ENCODE data around the gene TMEM132D.
"Not testable (repeated sequence)": the region's sequence is repeated elsewhere in the genome, so short reads cannot be mapped to it uniquely, and the experiment has no call there.

TMEM132D gene

GRCh38 chr12:129900306-129900705, 3.5 kb downstream of the TMEM132D start:
- ATAC-seq (ENCODE audit: low read depth): no peak
- H3K4me3 Mint-ChIP-seq: no peak overlapping the region
- no peaks in the 10 kb centered on the region for H3K4me1 Mint-ChIP-seq
- no peak overlapping the region for H3K27ac Mint-ChIP-seq
- DNase-seq (ENCODE audit: low spot score in 2 of 2): no peak
- no peaks in the 10 kb centered on the region for H3K36me3 Mint-ChIP-seq
- peaks cover 7% of the 10 kb centered on the region for H3K27me3 Mint-ChIP-seq
- peaks cover 1% of the 10 kb centered on the region for H3K9me3 Mint-ChIP-seq

- not testable (repeated sequence) for H3K36me3 Mint-ChIP-seq; H3K4me3 Mint-ChIP-seq; H3K27me3 Mint-ChIP-seq; H3K27ac Mint-ChIP-seq; H3K9me3 Mint-ChIP-seq; H3K4me1 Mint-ChIP-seq; ATAC-seq (ENCODE audit: low read depth); DNase-seq (ENCODE audit: low spot score in 2 of 2)
Observed at GRCh38 chr12:129899045-129899444, 4.8 kb downstream of the TMEM132D start.

GRCh38 chr12:129893691-129894090, 10.1 kb downstream of the TMEM132D start:
- H3K4me3 Mint-ChIP-seq: no peak overlapping the region
- H3K9me3 Mint-ChIP-seq: peaks cover 5% of the 10 kb centered on the region
- no peak overlapping the region for H3K27ac Mint-ChIP-seq

GRCh38 chr12:129887101-129887500, 16.7 kb downstream of the TMEM132D start:
- Mint-ChIP-seq H3K9me3 (no peaks in the 10 kb centered on the region), H3K27me3 (no peaks in the 10 kb centered on the region), H3K4me1 (no peaks in the 10 kb centered on the region), H3K36me3 (no peaks in the 10 kb centered on the region), H3K27ac (no peak overlapping the region), H3K4me3 (no peak overlapping the region)
- DNase-seq (ENCODE audit: low spot score in 2 of 2) (no peak), ATAC-seq (ENCODE audit: low read depth) (no peak)

More at GRCh38 chr12:129893691-129894090, 10.1 kb downstream of the TMEM132D start:
- Mint-ChIP-seq H3K4me1 (no peaks in the 10 kb centered on the region), H3K27me3 (no peaks in the 10 kb centered on the region), H3K36me3 (no peaks in the 10 kb centered on the region)
- no peak for DNase-seq (ENCODE audit: low spot score in 2 of 2)
- no peak for ATAC-seq (ENCODE audit: low read depth)

GRCh38 chr12:129886541-129886940, 17.3 kb downstream of the TMEM132D start:
- H3K36me3 Mint-ChIP-seq: no peaks in the 10 kb centered on the region
- no peak for DNase-seq (ENCODE audit: low spot score in 2 of 2)
- no peaks in the 10 kb centered on the region for H3K9me3 Mint-ChIP-seq
- no peak overlapping the region for H3K4me3 Mint-ChIP-seq
- no peaks in the 10 kb centered on the region for H3K4me1 Mint-ChIP-seq
- H3K27me3 Mint-ChIP-seq: no peaks in the 10 kb centered on the region
- ATAC-seq (ENCODE audit: low read depth): no peak
- no peak overlapping the region for H3K27ac Mint-ChIP-seq

- Mint-ChIP-seq H3K9me3 (no peaks in the 10 kb centered on the region), H3K4me3 (no peak overlapping the region), H3K36me3 (no peaks in the 10 kb centered on the region), H3K4me1 (no peaks in the 10 kb centered on the region), H3K27ac (no peak overlapping the region), H3K27me3 (no peaks in the 10 kb centered on the region)
- no peak for DNase-seq (ENCODE audit: low spot score in 2 of 2)
- ATAC-seq (ENCODE audit: low read depth): no peak
Observed at GRCh38 chr12:129885287-129885686, 18.5 kb downstream of the TMEM132D start.

- H3K27me3 Mint-ChIP-seq: peaks cover 6% of the 10 kb centered on the region
- H3K9me3 Mint-ChIP-seq: peaks cover 12% of the 10 kb centered on the region
- no peaks in the 10 kb centered on the region for H3K4me1 Mint-ChIP-seq
- H3K36me3 Mint-ChIP-seq: no peaks in the 10 kb centered on the region
- H3K4me3 Mint-ChIP-seq: no peak overlapping the region
- no peak for DNase-seq (ENCODE audit: low spot score in 2 of 2)
- H3K27ac Mint-ChIP-seq: no peak overlapping the region
- no peak for ATAC-seq (ENCODE audit: low read depth)
Observed at GRCh38 chr12:129877411-129877810, 26.4 kb downstream of the TMEM132D start.

- Mint-ChIP-seq H3K4me1 (no peaks in the 10 kb centered on the region), H3K27me3 (peaks cover 6% of the 10 kb centered on the region), H3K9me3 (peaks cover 6% of the 10 kb centered on the region), H3K36me3 (no peaks in the 10 kb centered on the region), H3K27ac (no peak overlapping the region), H3K4me3 (no peak overlapping the region)
- DNase-seq (ENCODE audit: low spot score in 2 of 2): no peak
- no peak for ATAC-seq (ENCODE audit: low read depth)
Observed at GRCh38 chr12:129873833-129874208, 30.0 kb downstream of the TMEM132D start.

GRCh38 chr12:129873111-129873832, 30.6 kb downstream of the TMEM132D start:
- Mint-ChIP-seq H3K9me3 (peaks cover 6% of the 10 kb centered on the region), H3K4me3 (no peak overlapping the region), H3K27ac (no peak overlapping the region), H3K27me3 (peaks cover 6% of the 10 kb centered on the region), H3K4me1 (no peaks in the 10 kb centered on the region), H3K36me3 (no peaks in the 10 kb centered on the region)
- ATAC-seq (ENCODE audit: low read depth) (no peak), DNase-seq (ENCODE audit: low spot score in 2 of 2) (no peak)

- ATAC-seq (ENCODE audit: low read depth): no peak
- DNase-seq (ENCODE audit: low spot score in 2 of 2): no peak
Observed at GRCh38 chr12:129871991-129872972, 31.5 kb downstream of the TMEM132D start.

GRCh38 chr12:129870796-129871195, 33.0 kb downstream of the TMEM132D start:
- DNase-seq (ENCODE audit: low spot score in 2 of 2) (no peak), ATAC-seq (ENCODE audit: low read depth) (no peak)
- H3K9me3 Mint-ChIP-seq: peaks cover 2% of the 10 kb centered on the region
- peaks cover 2% of the 10 kb centered on the region for H3K27me3 Mint-ChIP-seq
- H3K4me1 Mint-ChIP-seq: no peaks in the 10 kb centered on the region
- no peak overlapping the region for H3K27ac Mint-ChIP-seq
- no peak overlapping the region for H3K4me3 Mint-ChIP-seq
- H3K36me3 Mint-ChIP-seq: no peaks in the 10 kb centered on the region

More at GRCh38 chr12:129871991-129872972, 31.5 kb downstream of the TMEM132D start:
- Mint-ChIP-seq H3K27ac (no peak overlapping the region), H3K4me3 (no peak overlapping the region), H3K9me3 (peaks cover 6% of the 10 kb centered on the region), H3K36me3 (no peaks in the 10 kb centered on the region), H3K4me1 (no peaks in the 10 kb centered on the region), H3K27me3 (peaks cover 6% of the 10 kb centered on the region)

GRCh38 chr12:129870136-129870535, 33.7 kb downstream of the TMEM132D start:
- H3K4me3 Mint-ChIP-seq: no peak overlapping the region
- H3K27ac Mint-ChIP-seq: no peak overlapping the region
- H3K36me3 Mint-ChIP-seq: no peaks in the 10 kb centered on the region
- no peak for DNase-seq (ENCODE audit: low spot score in 2 of 2)
- H3K9me3 Mint-ChIP-seq: peaks cover under 1% of the 10 kb centered on the region
- no peaks in the 10 kb centered on the region for H3K4me1 Mint-ChIP-seq
- no peaks in the 10 kb centered on the region for H3K27me3 Mint-ChIP-seq
- no peak for ATAC-seq (ENCODE audit: low read depth)

- ATAC-seq (ENCODE audit: low read depth) (no peak), DNase-seq (ENCODE audit: low spot score in 2 of 2) (no peak)
- Mint-ChIP-seq H3K4me1 (no peaks in the 10 kb centered on the region), H3K4me3 (no peak overlapping the region), H3K27me3 (no peaks in the 10 kb centered on the region), H3K9me3 (peaks cover 3% of the 10 kb centered on the region), H3K27ac (no peak overlapping the region), H3K36me3 (no peaks in the 10 kb centered on the region)
Observed at GRCh38 chr12:129868575-129868974, 35.2 kb downstream of the TMEM132D start.

GRCh38 chr12:129863938-129864337, 39.9 kb downstream of the TMEM132D start:
- Mint-ChIP-seq H3K36me3 (no peaks in the 10 kb centered on the region), H3K9me3 (peaks cover 5% of the 10 kb centered on the region), H3K27me3 (no peaks in the 10 kb centered on the region), H3K4me1 (no peaks in the 10 kb centered on the region), H3K27ac (no peak overlapping the region), H3K4me3 (no peak overlapping the region)
- DNase-seq (ENCODE audit: low spot score in 2 of 2): no peak
- no peak for ATAC-seq (ENCODE audit: low read depth)

Measured in memory B cell (primary cell).